GM19372 (cell line): Measurements from ENCODE around the gene FAM131C.
"Not testable (repeated sequence)": the region's sequence is repeated elsewhere in the genome, so short reads cannot be mapped to it uniquely, and the experiment has no call there.

Source experiments
- ATAC-seq: cut with Tn5 transposase; IDR thresholded peaks from one replicate; pipeline ENCODE4 v1.9.1; 2021; ENCODE audit warnings: mild to moderate bottlenecking, low read depth, moderate library complexity; ENCODE audit not compliant: unreplicated experiment

Gene FAM131C

DNA sequence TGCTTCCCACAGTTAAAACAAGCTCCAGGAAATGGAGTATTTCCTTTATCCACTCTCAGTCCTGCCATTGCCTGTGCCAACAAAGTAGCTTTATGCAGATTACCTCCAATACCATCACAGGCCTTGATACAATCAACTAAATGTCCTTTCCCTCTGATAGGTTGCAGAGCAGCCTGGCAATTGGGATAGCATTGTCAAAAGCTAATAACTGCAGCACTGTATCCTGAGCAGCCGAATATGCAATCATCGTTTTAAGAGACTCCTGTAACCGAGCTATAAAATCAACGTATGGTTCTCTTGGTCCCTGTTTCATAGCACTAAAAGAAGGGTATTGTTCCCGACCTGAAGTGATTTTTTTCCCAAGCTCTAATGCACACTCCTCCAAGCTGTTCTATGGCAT is 33.6 kb upstream of the FAM131C start:
- ATAC-seq, result not testable (repeated sequence)

- ATAC-seq, result no peak
Observed at GRCh38 chr1:16101623-16102022, 28.2 kb upstream of the FAM131C start.

DNA sequence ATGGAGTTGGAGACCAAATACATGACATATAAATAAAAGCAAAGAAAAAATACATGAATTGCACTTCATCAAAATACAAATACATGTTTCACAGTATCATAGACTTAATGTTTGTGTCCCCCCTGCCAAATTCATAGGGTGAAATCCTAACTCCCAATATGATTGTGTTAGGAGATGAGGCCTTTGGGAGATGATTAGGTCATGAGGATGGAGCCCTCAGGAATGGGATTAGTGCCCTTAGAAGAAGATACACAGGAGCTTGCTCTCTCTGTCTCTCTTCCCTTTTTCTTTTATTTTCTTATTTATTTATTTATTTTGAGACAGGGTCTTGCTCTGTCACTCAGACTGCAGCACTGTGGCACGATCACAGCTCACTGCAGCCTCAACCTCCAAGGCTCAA is 26.0 kb upstream of the FAM131C start:
- no peak for ATAC-seq

DNA sequence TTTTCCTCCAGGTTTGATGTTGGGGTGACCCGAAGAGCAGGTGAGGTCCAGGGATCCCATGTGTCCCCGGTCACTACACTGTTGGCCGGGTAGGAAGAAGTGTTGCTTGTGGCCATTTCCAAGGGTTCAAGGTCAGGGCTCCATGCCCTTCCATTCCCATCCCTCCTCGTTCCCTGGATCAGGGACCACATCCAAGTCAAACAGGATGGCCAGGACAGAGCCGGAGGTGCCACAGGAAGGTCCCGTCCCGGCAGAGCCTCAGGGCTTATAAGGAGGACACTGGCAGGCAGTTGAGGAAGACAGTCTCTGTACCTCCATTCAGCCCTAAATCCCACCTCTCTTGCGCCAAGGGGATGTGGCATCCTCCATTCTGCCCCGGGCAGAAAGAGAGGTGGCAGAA is 22.0 kb upstream of the FAM131C start:
- no peak for ATAC-seq

GRCh38 chr1:16094453-16095158 is 21.2 kb upstream of the FAM131C start:
- ATAC-seq, result no peak

DNA sequence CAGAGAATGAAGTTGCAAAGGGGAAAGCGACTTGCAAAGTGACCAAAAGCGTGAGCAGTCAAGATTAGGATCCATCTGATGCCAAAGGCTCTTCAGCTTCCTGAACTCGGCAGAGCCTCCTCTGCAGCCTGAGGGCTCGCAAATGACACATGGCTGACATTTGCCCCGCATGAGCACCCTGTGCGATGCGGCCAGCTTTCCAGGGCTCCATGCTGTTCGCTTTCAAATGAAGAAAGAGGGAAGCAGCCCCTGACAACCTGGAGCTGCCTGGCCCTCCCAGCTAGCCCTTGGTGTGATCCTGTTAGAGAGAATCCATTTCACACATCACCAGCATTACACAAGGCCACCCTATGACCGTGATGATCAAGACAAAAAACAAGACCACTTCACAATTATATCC is 20.2 kb upstream of the FAM131C start:
- ATAC-seq, result no peak

- ATAC-seq, result no peak
Observed at GRCh38 chr1:16092923-16093511, 19.6 kb upstream of the FAM131C start.

- no peak for ATAC-seq
Observed at GRCh38 chr1:16092097-16092922, 18.9 kb upstream of the FAM131C start.

- ATAC-seq, result no peak
Observed at GRCh38 chr1:16091296-16091695, 17.8 kb upstream of the FAM131C start.

- ATAC-seq, result no peak
Observed at GRCh38 chr1:16090076-16090826, 16.8 kb upstream of the FAM131C start.

DNA sequence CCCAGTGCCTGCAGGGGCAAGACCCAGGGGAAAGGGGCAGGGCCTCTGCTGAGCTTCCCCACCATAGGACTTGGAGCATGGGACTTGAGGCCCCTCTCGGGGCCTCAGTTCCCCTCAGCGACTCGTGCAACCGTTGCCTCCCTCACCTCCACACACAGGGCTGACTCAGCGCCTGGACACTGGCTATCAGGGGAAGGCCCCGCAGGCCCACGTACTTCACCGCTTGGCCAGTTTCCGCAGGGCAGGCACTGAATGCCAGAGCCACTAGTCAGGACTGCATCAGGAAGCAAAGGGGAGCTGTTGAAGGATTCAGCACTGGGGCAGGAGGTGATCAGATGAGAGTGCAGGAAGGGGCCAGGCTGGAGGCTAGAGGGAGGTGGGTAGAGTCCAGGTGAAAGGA is 15.5 kb upstream of the FAM131C start:
- ATAC-seq, result no peak

DNA sequence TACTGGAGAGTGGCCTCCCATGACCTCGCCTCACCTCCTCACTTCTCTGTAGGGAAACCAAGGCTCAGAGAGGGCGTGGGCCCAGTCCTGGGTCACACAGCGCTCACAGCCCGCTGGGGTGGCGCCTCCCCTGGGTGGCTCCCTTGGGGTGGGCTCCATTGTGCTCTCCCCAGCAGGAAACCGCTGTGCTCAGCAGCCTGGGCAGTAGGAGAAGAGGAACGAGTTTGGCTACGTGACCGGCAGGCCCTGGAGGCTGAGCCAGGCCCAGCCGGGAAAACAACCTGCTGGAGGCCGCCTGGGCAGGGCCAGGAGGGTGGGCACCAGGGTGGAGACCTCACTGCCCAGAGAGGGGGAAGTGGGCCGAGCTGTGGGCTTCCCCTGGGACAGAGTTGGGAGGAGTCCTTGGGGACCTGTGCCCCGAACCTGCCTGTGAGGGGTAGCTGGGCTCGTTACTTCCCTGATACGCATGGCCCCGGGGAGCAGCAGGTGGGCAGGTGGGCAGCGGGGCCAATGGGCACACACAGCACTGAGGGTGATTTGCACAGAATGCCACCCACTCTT is 15.0 kb upstream of the FAM131C start:
- no peak for ATAC-seq

- no peak for ATAC-seq
Observed at GRCh38 chr1:16087733-16088132, 14.3 kb upstream of the FAM131C start.

GRCh38 chr1:16085522-16085921 is 12.1 kb upstream of the FAM131C start:
- no peak for ATAC-seq

DNA sequence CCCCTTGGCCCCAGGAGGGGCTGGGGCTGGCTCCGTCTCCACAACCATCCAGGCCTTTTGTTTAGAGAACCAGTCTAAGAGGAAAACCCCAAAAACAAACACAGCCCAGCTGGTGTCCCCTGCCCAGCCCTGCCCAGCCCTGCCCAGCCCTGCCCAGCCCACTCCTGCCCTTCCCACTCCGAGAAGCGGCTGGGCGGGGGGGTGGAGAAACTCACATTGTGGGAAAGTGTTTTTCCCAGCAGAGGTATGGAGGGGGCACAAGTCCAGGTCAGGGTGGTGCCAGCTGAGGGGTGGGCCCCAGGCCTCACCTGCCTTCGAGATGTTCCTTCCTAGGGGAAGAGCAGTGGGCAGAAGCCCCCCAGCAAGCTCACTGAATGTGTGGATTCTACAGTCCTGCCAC is 10.0 kb upstream of the FAM131C start:
- no peak for ATAC-seq

DNA sequence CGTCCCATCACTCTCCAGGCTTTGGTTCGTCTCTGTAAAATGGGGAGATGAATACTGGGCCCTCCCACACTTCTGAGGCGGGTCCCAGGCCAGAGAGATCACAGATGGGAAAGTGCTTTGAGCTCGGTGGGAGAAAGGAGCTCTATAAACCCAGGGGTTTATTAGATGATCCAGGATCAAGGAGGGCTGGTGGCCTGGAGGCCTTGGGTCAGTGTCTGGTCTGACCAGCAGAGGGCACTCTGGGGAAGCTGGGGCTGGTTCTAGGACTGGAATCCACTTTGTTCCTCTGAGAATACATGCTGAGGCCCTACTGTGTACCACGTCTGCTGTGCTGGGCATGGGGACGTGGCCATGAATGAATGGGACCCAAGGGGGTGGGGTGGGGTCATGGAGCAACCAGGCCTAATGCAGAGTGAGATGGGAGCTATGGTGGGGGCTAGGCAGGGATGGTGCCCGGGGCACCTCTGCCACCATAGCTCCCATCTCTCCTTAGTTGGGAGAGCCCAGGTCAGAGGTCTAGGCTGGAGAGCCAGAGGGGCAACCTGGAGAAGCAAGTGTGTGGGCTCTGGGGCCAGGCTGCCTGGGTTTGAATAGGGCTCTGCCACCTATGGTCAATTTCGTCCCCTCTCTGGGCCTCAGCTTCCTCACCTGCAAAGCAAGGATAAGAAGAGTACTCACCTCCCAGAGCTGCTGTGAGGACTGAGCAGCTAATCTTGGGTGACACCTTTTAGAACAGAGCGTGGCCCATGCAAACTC is 9.0 kb upstream of the FAM131C start:
- ATAC-seq, result no peak

GRCh38 chr1:16081636-16082035 is 8.2 kb upstream of the FAM131C start:
- ATAC-seq, result no peak

- ATAC-seq, result no peak
Observed at GRCh38 chr1:16080422-16081150, 7.1 kb upstream of the FAM131C start.

GRCh38 chr1:16078925-16079656 is 5.6 kb upstream of the FAM131C start:
- no peak for ATAC-seq
